GM12872 (cell line): ENCODE data around the gene ROBO1.

Experiments
- TF ChIP-seq, protein P1 (sequence below): IDR thresholded peaks from 3 replicates; pipeline ENCODE4 v1.5.1; 2011; ENCODE audit warnings: low read depth, mild to moderate bottlenecking, low read length, moderate library complexity; ENCODE audit not compliant: insufficient read depth

Gene ROBO1

GRCh38 chr3:78827618-78828017 is 940.2 kb downstream of the ROBO1 start:
- TF ChIP-seq, protein P1, sequence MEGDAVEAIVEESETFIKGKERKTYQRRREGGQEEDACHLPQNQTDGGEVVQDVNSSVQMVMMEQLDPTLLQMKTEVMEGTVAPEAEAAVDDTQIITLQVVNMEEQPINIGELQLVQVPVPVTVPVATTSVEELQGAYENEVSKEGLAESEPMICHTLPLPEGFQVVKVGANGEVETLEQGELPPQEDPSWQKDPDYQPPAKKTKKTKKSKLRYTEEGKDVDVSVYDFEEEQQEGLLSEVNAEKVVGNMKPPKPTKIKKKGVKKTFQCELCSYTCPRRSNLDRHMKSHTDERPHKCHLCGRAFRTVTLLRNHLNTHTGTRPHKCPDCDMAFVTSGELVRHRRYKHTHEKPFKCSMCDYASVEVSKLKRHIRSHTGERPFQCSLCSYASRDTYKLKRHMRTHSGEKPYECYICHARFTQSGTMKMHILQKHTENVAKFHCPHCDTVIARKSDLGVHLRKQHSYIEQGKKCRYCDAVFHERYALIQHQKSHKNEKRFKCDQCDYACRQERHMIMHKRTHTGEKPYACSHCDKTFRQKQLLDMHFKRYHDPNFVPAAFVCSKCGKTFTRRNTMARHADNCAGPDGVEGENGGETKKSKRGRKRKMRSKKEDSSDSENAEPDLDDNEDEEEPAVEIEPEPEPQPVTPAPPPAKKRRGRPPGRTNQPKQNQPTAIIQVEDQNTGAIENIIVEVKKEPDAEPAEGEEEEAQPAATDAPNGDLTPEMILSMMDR: no peak

DNA sequence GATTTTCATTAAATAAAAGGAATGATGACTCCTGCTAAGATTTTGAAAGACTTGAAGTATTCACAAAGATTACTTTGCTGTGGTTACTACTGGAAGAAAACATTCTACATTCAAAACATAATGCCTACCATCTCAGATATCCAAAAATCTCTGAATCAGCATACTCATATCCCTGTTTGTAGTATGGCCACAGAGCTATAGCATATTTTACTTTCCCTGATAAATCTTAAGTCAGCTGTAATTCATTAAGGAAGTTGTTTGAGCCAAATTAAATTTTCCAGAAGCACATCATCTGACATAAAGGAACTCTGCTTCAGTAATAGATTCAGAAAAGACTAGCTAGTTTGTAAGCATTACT is 942.0 kb downstream of the ROBO1 start:
- TF ChIP-seq, protein P1: no peak

DNA sequence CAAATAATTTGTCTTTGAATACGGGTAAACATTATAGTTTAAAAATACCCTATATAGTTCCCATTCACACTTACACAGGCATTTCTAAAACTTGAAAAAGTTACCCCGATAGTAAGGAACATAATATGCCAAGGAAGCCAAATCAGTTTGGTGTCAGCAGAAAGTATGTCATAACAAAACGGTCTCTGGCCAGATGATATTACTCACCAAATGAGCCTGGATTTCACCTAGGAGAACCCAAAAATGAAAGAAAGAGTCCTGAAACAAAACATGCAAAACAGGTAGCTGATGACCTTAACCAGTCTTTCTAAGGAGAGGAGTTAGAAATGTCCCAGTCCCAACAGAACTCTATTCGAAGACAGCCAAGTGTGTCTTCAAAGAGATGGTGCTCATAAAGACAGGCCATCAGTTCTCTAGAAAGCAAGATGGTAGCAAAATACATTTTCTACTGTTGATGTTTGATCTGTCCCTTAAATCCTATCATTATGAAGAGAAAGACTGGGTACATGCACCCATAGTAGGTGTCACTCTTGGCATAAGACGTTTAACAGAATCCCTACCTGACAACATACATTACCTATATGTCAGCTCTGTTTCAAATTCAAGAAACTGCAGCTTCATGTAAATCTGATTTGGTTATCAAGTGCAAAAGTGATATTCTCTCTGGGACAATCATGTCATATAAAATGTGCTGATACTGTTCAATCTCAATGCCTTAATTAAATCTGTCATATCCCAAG is 942.5 kb downstream of the ROBO1 start:
- TF ChIP-seq, protein P1: no peak

DNA sequence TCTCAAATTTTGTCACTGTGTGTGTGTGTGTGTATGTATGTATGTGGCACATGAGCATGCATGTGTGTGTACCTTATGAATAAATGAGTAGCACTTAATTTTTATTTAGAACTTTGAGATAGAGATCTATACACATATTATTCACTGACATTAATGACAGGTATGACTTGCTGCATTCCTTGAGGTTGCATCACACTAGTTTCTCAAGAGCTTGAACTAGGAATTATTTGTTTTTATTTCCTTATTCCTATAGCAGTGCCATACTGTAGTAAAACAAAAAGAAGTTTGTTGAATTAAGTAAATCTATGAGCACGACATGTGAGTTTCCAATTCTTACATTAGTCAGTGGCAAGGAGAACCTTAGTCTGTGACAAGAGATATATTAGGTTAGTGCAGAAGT is 943.9 kb downstream of the ROBO1 start:
- TF ChIP-seq, protein P1: no peak

- TF ChIP-seq, protein P1: no peak
Observed at GRCh38 chr3:78823434-78823833, 944.4 kb downstream of the ROBO1 start.

DNA sequence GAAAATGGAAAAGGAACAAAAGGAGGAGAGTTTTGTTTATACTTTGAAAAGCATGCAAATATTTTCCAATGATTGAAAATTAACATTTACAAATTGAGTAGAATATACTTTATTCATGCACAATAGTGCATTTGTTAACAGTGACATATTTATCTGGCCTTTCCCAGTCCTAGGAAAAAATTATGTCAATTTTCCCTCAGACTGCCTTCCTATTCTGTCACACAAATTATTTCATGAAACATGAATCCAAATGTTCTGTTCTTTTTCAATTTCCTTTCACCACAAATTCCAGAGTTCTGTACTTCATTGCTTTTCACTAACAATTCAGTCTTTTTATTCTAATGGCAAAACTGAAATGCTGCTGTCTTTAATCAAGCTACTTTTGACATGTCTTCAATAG is 945.1 kb downstream of the ROBO1 start:
- TF ChIP-seq, protein P1: no peak

GRCh38 chr3:78820542-78820941 is 947.3 kb downstream of the ROBO1 start:
- TF ChIP-seq, protein P1: no peak
